Stimulated activated CD4-positive, alpha-beta T cell treated with anti-CD3 and anti-CD28 coated beads, Interleukin-15, amount 100 ng/mL, for 48 hours (primary cell): ENCODE measurements around the gene HAUS2.
"Not testable (repeated sequence)": the region's sequence is repeated elsewhere in the genome, so short reads cannot be mapped to it uniquely, and the experiment has no call there.

Experiments
- DNase-seq, 2 donors: peaks; one replicate each; pipeline ENCODE4 v3.0.0-alpha.2; 2020; ENCODE audit warnings: low read depth in 2 of 2

Gene HAUS2

GRCh38 chr15:42548249-42549031, at the start of gene HAUS2, which contains the start of gene LRRC57:
Gene HAUS2, plus strand, starts transcription at chr15:42548838. Its CDS starts 35 bp downstream, at chr15:42548873.
Gene LRRC57, minus strand, starts transcription at chr15:42548793. Its CDS starts 359 bp downstream, at chr15:42548434.
- DNase-seq = peak; percentile 76 to 86

- no peak for DNase-seq
Measured at GRCh38 chr15:42499858-42500609, 48.6 kb upstream of the HAUS2 start.

- DNase-seq = no peak
Measured at GRCh38 chr15:42502477-42502876, 46.2 kb upstream of the HAUS2 start.

GRCh38 chr15:42503825-42504224, 44.8 kb upstream of the HAUS2 start:
- DNase-seq = no peak

GRCh38 chr15:42504631-42505030, 44.0 kb upstream of the HAUS2 start:
- no peak for DNase-seq

DNA sequence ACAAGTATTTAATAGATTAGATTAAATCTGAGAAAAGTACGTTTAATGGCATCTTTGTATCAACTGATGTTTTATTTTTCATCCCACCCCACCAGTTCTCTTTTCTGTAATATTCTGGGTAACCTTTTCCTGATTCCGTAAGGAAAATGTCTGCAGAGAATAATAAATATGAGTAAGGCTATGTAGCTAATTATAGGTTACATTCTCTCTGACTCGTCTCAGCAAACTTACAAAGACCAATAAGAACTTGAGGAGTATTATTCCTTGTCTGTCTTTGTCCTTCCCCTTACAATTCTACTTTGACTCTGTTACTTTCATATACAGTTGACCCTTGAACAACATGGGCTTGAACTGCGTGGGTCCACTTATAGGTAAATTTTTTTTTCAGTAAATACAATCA, 41.1 kb upstream of the HAUS2 start:
- DNase-seq = no peak

- no peak for DNase-seq
Measured at GRCh38 chr15:42508263-42508690, 40.4 kb upstream of the HAUS2 start.

- DNase-seq = no peak
Measured at GRCh38 chr15:42510258-42511006, 38.2 kb upstream of the HAUS2 start.

- no peak for DNase-seq
Measured at GRCh38 chr15:42511007-42511391, 37.6 kb upstream of the HAUS2 start.

DNA sequence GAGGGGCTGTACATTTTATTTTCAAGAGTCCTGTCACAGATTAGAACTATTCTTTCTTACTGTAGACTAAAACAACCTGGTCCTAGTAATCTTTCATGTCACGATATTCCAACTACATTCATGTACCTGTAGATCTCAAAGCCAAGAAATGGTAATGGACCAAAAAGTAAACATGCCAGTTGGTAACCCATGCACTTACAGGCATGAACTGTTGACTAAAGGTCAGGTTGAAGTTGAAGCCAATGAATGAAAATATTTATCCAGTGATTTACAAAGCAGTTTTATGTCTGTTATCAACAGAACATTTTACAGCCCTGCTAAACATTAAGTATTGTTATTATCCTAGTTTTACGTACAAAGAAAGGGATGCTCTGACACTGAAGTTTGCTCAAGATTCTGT, 25.3 kb upstream of the HAUS2 start:
- DNase-seq = no peak

DNA sequence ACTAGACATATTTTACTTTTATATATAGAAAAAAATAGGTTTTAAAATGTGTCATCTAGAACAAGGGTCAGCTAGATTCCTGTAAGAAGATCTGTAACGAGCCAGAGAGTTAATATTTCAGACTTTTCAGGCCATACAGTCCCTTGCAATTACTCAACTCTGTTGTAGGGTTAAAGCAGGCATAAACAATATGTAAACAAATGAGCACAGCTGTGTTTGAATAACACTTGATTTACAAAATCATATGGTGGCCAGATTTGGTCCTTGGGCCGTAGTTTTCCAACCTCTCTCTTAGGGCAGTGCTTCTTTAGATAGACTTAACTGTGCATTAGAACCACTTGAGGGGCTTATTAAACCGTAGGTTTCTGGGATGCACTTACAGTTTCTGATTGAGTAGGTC, 19.7 kb upstream of the HAUS2 start:
- DNase-seq = no peak

- no peak for DNase-seq
Measured at GRCh38 chr15:42533246-42533645, 15.4 kb upstream of the HAUS2 start.

- DNase-seq = no peak
Measured at GRCh38 chr15:42544853-42545629, 3.6 kb upstream of the HAUS2 start.

GRCh38 chr15:42547918-42548248, 755 bp upstream of the HAUS2 start:
- no peak for DNase-seq

DNA sequence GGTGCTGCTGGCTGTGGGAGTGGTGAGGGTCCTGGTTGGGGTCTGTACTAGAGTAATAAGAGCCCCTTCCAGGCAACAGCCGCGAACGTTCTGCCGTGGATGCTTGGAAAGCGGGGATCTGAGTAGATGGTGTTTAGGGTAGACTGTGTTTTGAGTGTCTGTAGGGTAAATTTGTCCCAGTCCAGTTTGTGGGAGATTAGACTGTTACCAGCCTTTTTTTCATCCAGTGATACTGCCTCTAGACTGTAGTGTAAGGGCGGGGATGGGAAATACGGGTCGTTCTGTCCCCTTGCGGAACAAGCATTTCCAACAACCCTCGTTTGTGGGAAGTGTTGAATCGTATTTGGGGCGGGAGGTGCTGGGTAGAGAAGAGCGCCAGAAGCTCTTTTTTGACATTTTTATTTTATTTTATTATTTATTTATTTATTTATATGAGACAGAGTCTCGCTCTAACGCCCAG, 424 bp downstream of the HAUS2 start:
- peak in 1 of 2 donors; percentile 0 for DNase-seq

DNA sequence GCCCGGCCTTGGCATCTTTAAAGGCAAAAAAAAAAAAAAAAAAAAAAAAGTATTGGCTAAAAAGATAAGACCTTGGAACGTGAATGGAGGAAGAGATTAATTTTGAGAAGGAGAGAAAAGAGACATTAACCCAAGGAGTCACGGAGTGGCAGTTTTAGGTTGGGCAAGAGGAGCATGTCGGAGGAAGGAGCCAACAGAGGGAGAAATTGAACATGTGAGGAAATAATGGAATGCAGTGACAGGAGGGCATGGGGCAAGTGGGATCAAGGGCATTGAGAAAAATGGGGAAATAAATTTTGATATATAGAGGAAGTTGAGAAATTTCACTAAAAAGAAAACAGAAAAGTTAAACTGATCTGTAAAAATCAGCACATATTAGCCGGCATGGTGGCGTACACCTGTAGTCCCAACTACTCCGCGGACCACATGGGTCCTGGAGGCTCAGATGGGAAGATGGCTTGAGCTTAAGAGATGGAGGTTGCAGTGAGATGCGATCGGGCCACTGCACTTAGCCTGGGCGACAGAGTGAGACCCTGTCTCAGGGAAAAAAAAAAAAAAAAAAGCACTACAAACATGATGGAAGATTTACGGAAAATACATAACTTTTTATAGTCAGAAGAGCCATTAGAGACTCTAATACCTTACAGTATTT, 1.2 kb downstream of the HAUS2 start:
- no peak for DNase-seq

DNA sequence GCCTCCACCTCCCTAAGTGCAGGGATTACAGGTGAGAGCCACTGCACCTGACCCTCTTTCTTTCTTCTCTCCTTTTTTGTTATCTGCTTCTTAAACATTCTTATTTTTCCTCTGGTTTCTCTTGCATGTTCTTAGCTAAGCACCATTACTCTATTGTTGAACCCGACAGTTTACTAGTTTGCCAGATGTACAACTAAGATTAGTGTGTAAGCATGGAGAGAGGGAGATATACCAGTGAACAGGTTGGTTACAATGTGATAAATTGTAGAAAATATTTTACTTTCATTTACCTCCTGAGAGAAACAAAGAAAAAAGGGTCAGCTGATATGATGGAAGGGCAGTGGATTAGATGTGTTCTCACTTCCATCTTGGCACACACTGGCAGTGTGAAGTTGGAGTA, 4.9 kb downstream of the HAUS2 start:
- DNase-seq = no peak

DNA sequence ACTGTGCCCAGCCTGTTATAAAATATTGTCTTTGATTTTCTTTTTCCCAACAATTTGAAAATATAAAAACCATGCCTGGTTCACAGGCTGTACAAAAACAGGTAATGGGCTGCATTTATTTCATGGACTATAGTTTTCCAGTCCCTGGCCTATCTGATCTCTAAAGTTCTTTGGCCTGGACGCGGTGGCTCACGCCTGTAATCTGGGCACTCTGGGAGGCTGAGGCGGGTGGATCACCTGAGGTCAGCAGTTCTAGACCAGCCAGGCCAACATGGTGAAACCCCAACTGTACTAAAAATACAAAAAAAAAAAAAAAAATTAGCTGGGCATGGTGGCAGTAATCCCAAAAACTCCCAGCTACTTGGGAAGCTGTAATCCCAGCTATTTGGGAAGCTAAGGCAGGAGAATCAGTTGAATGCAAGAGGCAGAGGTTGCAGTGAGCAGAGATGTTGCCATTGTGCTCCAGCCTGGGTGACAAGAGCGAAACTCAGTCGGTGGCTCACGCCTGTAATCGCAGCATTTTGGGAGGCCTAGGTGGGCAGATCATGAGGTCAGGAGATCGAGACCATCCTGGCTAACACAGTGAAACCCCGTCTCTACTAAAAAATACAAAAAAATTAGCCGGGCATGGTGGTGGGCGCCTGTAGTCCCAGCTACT, 8.0 kb downstream of the HAUS2 start:
- DNase-seq = not testable (repeated sequence)

- DNase-seq = no peak
Measured at GRCh38 chr15:42558739-42559138, 10.1 kb downstream of the HAUS2 start.
